ENCODE data around the gene PIK3R2.

- no peak for TF ChIP-seq CTCF (IDR thresholded peaks at IDR 0.05)
- no peak for TF ChIP-seq POLR2A (IDR thresholded peaks at IDR 0.05)
Measured at GRCh38 chr19:18196511-18196845, 43.5 kb downstream of the PIK3R2 start.

Data from body of pancreas (tissue), 4 donors.